Activated CD8-positive, alpha-beta memory T cell treated with anti-CD3 and anti-CD28 coated beads, Interleukin-2, amount 50 U/mL, for 4 hours (primary cell): ENCODE measurements around the gene TRPC1.

Experiments
- DNase-seq: peaks from one replicate; pipeline ENCODE4 v3.0.0-alpha.2; 2020

Gene TRPC1

GRCh38 chr3:142754494-142754893 lies 30.7 kb downstream of the TRPC1 start:
- no peak for DNase-seq

GRCh38 chr3:142768338-142768737 lies 44.5 kb downstream of the TRPC1 start:
- DNase-seq: no peak

GRCh38 chr3:142777927-142778326 lies 54.1 kb downstream of the TRPC1 start:
- no peak for DNase-seq

DNA sequence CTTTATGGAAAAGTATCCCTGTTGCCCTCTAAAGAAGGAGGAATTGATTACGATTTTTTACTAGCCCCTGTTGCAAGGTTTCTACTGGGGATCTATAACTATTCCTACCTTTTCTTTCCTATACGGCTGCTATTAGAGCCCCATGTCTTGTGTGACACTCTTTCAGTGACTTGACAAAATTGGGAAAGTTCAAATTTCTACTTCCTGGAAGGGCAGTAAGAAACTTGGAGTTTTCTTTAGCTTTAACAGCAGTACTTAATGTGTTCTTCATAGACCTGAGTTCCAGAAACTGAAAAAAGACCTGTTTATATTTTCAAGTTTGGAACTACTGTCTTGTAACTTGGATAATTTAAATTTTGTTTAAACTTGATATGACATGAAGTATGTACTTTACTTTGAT lies 54.7 kb downstream of the TRPC1 start:
- no peak for DNase-seq

GRCh38 chr3:142779591-142779990 lies 55.8 kb downstream of the TRPC1 start:
- DNase-seq: no peak

- no peak for DNase-seq
Observed at GRCh38 chr3:142782616-142783015, 58.8 kb downstream of the TRPC1 start.

- DNase-seq: no peak
Observed at GRCh38 chr3:142784228-142784627, 60.4 kb downstream of the TRPC1 start.

GRCh38 chr3:142785996-142786395 lies 62.2 kb downstream of the TRPC1 start:
- no peak for DNase-seq

- no peak for DNase-seq
Observed at GRCh38 chr3:142787719-142788118, 63.9 kb downstream of the TRPC1 start.

- DNase-seq: no peak
Observed at GRCh38 chr3:142794508-142794907, 70.7 kb downstream of the TRPC1 start.

DNA sequence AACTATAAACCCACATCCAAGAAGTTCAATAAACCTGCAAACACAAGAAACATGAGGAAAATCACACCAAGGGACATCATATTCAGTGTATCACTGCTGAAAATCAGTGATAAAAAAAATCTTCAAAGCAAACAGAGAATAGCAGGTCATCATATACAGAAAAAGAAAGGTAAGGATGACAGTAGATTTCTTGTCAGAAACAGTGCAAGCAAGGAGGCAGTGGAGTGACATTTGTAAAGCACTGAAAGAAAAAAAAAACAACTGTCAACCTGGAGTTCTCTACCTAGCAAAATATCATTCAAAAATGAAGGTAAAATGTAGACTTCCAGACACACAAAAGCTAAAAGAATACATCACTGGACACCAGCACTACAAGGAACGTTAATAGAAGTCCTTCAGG lies 71.5 kb downstream of the TRPC1 start:
- no peak for DNase-seq

GRCh38 chr3:142796823-142797222 lies 73.0 kb downstream of the TRPC1 start:
- DNase-seq: no peak

GRCh38 chr3:142801746-142802145 lies 77.9 kb downstream of the TRPC1 start:
- DNase-seq: no peak

DNA sequence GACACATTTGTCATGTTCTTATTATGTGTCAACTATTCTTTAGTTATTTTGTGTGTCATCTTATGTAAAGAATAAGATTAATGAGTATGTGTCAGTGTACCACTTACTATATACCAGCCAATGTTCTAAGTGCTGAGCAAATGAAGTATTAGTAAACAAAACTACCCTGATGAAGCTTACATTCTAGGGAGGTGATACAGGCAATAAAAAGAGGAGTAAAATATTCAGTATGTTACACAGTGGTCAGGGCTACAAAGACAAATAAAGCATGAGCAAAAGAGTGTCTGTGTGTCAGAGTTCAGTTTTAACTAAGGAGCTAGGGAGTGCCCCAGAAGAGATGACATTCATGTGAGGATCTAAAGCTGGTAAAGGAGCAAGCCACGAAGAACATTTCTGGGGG lies 79.1 kb downstream of the TRPC1 start:
- DNase-seq: no peak

DNA sequence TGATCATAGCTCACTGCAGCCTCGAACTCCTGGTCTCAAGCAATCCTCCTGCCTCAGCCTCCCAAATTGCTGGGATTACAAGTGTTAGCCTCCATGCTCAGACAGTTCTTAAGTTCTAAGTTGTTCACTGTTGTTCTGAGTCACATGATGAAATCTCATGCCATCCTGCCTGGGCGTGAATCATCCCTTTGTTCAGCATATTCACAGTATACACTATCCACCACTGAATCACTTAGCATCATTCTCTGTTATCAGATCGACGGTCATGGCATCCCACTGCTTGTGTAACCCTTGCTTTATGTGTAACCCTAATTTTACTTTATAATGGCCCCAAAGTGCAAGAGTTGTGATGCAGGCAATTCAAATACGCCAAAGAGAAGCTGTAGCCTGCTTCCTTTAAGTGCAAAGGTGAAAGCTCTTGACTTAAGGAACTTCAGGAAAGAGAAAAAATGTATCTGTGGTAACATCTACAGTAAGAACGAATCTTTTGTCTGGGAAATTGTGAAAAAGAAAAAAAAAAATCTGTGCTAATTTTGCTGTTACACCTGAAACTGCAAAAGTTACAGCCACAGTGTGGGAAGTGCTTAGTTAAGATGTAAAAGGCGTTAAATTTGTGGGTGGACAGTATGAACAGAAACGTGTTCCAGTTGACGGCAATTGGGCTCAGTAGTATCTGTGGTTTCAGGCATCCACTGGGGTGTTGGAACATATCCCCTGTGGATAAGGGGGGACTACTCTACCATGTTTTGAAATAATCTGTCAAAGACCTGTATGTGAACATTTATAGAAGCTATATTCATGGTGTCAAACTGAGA lies 84.5 kb downstream of the TRPC1 start:
- DNase-seq: no peak

DNA sequence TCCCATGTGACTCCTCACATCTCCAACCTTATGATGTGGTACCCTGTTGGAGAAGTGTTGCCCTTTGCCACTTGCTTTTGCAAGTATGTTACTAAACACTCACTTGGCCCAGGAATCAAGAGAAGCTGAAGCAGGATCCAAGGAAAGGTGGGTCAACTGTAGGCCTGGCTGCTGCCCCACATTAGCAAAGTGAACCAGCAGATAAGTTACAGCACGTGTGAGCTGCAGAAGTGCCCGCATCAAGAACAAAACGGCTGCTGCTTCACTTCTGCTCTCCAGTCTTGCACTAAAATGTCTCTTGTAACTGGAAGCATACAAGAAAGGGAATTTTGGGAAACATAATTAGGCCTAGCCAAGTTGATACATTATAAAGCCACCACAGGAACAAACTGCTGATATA lies 85.4 kb downstream of the TRPC1 start:
- DNase-seq: no peak

DNA sequence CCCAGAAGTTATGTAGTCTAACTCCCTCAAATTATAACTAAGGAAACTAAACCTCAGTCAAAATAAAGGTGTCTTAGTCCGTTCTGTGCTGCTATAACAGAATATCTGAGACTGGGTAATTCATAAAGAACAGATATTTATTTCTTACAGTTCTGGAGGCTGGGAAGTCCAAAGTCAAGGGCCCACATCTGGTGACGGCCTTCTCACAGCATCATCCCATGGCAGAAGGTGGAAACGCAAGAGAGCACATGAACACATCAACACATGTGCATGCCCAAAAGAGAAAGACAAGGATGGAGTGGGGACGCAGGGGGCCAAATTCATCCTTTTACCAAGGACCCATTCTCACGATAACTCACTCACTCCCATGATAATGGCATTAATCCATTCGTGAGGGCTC lies 92.0 kb downstream of the TRPC1 start:
- DNase-seq: no peak

- no peak for DNase-seq
Observed at GRCh38 chr3:142817356-142817755, 93.5 kb downstream of the TRPC1 start.

DNA sequence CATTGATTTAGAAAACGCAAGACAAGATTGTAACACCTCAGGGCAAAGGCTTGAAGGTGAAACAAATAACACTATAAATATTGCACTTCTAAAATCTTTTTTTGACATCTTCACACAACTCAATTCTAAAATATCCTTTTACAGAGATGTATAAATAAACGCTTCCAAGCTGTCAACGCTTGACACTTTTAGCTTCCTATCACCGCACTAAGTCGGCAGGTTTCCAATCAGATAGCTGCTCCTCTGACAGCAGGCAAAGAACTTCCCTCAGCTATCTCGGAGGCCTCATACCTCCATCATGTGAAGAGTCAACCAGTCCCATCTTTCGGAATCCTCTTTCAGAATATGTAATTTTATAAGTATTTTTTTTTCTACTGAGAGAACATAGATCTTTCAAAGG lies 94.1 kb downstream of the TRPC1 start:
- no peak for DNase-seq

- DNase-seq: no peak
Observed at GRCh38 chr3:142818651-142819050, 94.8 kb downstream of the TRPC1 start.

DNA sequence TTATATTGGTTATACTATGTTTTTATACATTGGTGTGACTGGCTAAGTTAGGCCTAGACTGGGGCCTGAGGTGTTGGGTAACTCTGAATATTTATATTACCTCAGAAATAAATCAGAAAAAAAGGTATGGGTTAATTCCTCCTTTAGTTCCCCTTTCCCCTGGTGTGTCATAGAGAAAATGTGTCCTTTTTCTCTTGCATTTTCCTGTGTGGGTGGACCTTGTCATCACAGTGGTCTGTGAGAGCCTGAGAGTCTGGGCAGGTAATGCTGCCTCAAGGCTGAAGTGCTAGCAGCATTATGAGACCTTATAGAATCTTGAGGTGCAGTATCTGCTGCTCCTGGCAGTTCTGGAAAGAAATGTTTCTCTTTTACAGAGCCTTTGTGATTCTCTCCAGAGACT lies 95.3 kb downstream of the TRPC1 start:
- DNase-seq: no peak

GRCh38 chr3:142828703-142829305 lies 105.0 kb downstream of the TRPC1 start:
- DNase-seq: peak; percentile 42

GRCh38 chr3:142837526-142837925 lies 113.7 kb downstream of the TRPC1 start:
- no peak for DNase-seq

- DNase-seq: no peak
Observed at GRCh38 chr3:142839831-142840230, 116.0 kb downstream of the TRPC1 start.
